Glutamatergic neuron (in vitro differentiated cells): ENCODE data around the gene PCTP. TPM values are rescaled to one million over a fixed set of nuclear protein-coding genes. Genes with fewer than 3 reads are reported as not detected.

Source experiments
- DNase-seq: peaks from one replicate; pipeline ENCODE4 v3.0.0; 2022
- H3K27ac Mint-ChIP-seq: one replicate; pipeline ENCODE4 v1.8.0; 2020; ENCODE audit warnings: mild to moderate bottlenecking, mixed read lengths, inconsistent platforms; ENCODE audit not compliant: unreplicated experiment
- H3K27me3 Mint-ChIP-seq: one replicate; pipeline ENCODE4 v1.8.0; 2020; ENCODE audit warnings: mild to moderate bottlenecking, moderate library complexity, mixed read lengths, inconsistent platforms; ENCODE audit not compliant: unreplicated experiment
- H3K36me3 Mint-ChIP-seq: one replicate; pipeline ENCODE4 v1.8.0; 2020; ENCODE audit warnings: mild to moderate bottlenecking, mixed read lengths, inconsistent platforms; ENCODE audit not compliant: unreplicated experiment
- H3K4me1 Mint-ChIP-seq: one replicate; pipeline ENCODE4 v1.8.0; 2020; ENCODE audit warnings: mild to moderate bottlenecking, low read depth, mixed read lengths, inconsistent platforms; ENCODE audit not compliant: unreplicated experiment
- H3K4me3 Mint-ChIP-seq: one replicate; pipeline ENCODE4 v1.8.0; 2020; ENCODE audit warnings: mild to moderate bottlenecking, mixed read lengths, inconsistent platforms; ENCODE audit not compliant: unreplicated experiment
- H3K9me3 Mint-ChIP-seq: one replicate; pipeline ENCODE4 v1.8.0; 2020; ENCODE audit warnings: mild to moderate bottlenecking, moderate library complexity, mixed read lengths, inconsistent platforms; ENCODE audit not compliant: unreplicated experiment
- CTCF ChIP-seq: fragments of 200-600 bp; sonication (generic); IDR thresholded peaks from one replicate; pipeline ENCODE4 v1.5.0; 2021; ENCODE audit not compliant: partially characterized antibody, unreplicated experiment
- total RNA-seq: library from RNA; stranded (reverse); fragmentation: NEBNext Ultra II Directional; extraction: Animal tissue kit (Norgen Biotek cat#: 25700); gene quantifications from one replicate; pipeline ENCODE4 v1.2.1, GENCODE V29; 2021; ENCODE audit not compliant: unreplicated experiment

The PCTP gene
- total RNA-seq, 1 donor from 2014 or later = 20.5 TPM

GRCh38 chr17:55710410-55710809 is 40.4 kb upstream of the PCTP start:
- Mint-ChIP-seq H3K4me1 (peaks cover 5% of the 10 kb centered on the region), H3K9me3 (no peaks in the 10 kb centered on the region), H3K27ac (no peak overlapping the region), H3K36me3 (no peaks in the 10 kb centered on the region), H3K27me3 (no peaks in the 10 kb centered on the region), H3K4me3 (no peak overlapping the region)
- DNase-seq = no peak
- TF ChIP-seq CTCF = no peak

GRCh38 chr17:55710829-55711496 is 39.9 kb upstream of the PCTP start:
- peaks cover 5% of the 10 kb centered on the region for H3K4me1 Mint-ChIP-seq
- H3K27ac Mint-ChIP-seq = no peak overlapping the region
- H3K36me3 Mint-ChIP-seq = no peaks in the 10 kb centered on the region
- H3K4me3 Mint-ChIP-seq = no peak overlapping the region
- DNase-seq = no peak
- H3K27me3 Mint-ChIP-seq = no peaks in the 10 kb centered on the region
- no peak for TF ChIP-seq CTCF
- H3K9me3 Mint-ChIP-seq = no peaks in the 10 kb centered on the region

DNA sequence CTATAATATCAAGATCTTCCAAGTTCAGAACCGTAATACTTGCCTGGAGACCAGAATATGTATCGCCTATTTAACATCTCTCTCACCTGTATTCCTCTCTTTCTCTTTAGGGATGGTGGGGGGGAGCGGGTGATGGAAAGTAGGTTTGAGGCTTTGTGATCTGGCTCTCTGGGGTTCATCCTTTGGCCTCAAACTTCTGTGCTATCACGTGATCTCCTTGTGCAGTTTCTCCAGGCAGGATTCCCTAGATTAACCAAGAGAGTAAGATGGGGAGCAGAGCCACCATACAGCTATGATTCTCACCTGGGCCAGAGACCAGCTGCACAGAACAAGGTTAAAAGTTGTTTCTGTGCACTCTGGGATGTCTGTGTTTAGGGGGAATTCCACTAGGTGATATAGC is 33.4 kb upstream of the PCTP start:
- Mint-ChIP-seq H3K4me1 (peaks cover 5% of the 10 kb centered on the region), H3K4me3 (no peak overlapping the region), H3K27me3 (no peaks in the 10 kb centered on the region), H3K27ac (no peak overlapping the region), H3K9me3 (no peaks in the 10 kb centered on the region), H3K36me3 (no peaks in the 10 kb centered on the region)
- no peak for DNase-seq
- TF ChIP-seq CTCF = no peak

DNA sequence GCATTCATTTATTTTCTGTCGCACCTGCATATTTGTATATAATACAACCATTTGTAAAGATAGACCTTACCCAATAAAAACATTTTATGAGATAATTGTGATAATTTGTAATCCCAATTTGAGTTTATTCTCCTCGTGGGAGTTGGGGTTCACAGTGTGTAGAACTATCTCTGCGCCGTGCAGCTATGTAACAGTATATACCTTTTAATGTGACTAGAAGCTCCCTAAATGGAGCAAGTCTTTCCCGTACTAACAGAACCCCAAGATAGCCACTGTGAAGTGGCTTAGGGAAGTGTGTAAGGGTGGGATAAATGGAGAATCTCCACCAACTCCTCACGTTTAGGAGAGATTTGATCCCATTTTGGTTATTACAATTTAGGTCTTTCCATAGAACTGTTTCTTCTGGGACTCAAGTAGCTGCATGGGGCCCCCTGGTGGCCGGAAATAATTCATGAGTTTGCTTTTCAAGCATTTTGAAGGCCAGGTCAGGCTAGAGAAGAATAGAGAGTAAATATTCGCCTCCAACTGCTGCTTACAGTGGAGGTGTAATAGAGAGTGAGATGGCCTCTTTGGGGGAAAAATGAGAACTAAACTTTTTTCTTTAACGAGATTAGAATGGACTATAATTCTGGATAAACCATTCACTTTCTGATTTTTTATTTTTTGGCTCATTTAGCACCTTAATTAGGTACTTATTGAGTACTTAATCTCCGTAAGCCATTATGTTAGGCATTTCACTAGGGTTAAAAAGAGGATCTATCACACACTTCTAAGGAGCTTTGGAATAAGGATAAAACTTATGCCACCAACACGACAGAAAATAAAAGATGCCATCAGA is 32.7 kb upstream of the PCTP start:
- Mint-ChIP-seq H3K4me1 (peaks cover 10% of the 10 kb centered on the region), H3K36me3 (no peaks in the 10 kb centered on the region), H3K9me3 (no peaks in the 10 kb centered on the region), H3K27me3 (no peaks in the 10 kb centered on the region), H3K27ac (no peak overlapping the region), H3K4me3 (no peak overlapping the region)
- TF ChIP-seq CTCF = peak; percentile 97
- peak; percentile 83 for DNase-seq
